Thymus (tissue), 14 donors: Measurements from ENCODE around the gene ATP6V1G1. TPM values are rescaled to one million over a fixed set of nuclear protein-coding genes. Genes with fewer than 3 reads are reported as not detected.
A peak's percentile ranks its signal among the peaks of the same experiment; 100 is the strongest.

ENCODE experiments used
- DNase-seq, 9 donors: peaks; one replicate each; pipeline ENCODE4 v3.0.0-alpha.2; 2013; ENCODE audit warnings: low spot score in 9 of 9, low read depth in 6 of 9, missing footprints in 1 of 9
- H3K27ac ChIP-seq, 2 donors: one replicate each; pipeline ENCODE4 v1.5.1; 2013; ENCODE audit warnings: control low read depth in 1 of 2, low read depth in 1 of 2, low read length in 1 of 2, mild to moderate bottlenecking in 1 of 2, moderate library complexity in 1 of 2
- H3K27me3 ChIP-seq, 2 donors: one replicate each; pipeline ENCODE4 v1.5.1; 2013; ENCODE audit warnings: low read length in 1 of 2; ENCODE audit not compliant: control insufficient read depth in 2 of 2, insufficient read depth in 1 of 2
- H3K36me3 ChIP-seq, 2 donors: one replicate each; pipeline ENCODE4 v1.5.1; 2013; ENCODE audit warnings: low read length in 1 of 2, mild to moderate bottlenecking in 1 of 2, moderate library complexity in 1 of 2; ENCODE audit not compliant: control insufficient read depth in 2 of 2, insufficient read depth in 2 of 2
- H3K4me1 ChIP-seq, 2 donors: one replicate each; pipeline ENCODE4 v1.5.1; 2013; ENCODE audit warnings: low read length in 2 of 2; ENCODE audit not compliant: control insufficient read depth in 2 of 2, insufficient read depth in 2 of 2
- H3K4me3 ChIP-seq, 2 donors: one replicate each; pipeline ENCODE4 v1.5.1; 2013; ENCODE audit warnings: low read length in 2 of 2, control low read depth in 1 of 2, mild to moderate bottlenecking in 1 of 2
- H3K9me3 ChIP-seq, 2 donors: one replicate each; pipeline ENCODE4 v1.5.1; 2013; ENCODE audit warnings: low read length in 1 of 2, mild to moderate bottlenecking in 1 of 2; ENCODE audit not compliant: control insufficient read depth in 2 of 2, insufficient read depth in 1 of 2
- WGBS: extraction: QIAGEN DNeasy Blood & Tissue Kit; methylation state at CpG from one replicate; pipeline ENCODE4 v1.1.7; 2013; 5-methylcytosine and 5-hydroxymethylcytosine counted together
- long read RNA-seq, 10 donors: transcript quantifications; one replicate each; lab custom pipeline, GENCODE V29; 2026
- polyA plus RNA-seq: library from polyadenylated mRNA; stranded (reverse); fragments of 200-250 nt; gene quantifications from one replicate; pipeline ENCODE4 v1.2.3, GENCODE V29; 2013
- total RNA-seq: library from RNA; stranded (reverse); fragments of 120-200 nt; gene quantifications from one replicate; pipeline ENCODE4 v1.2.4, GENCODE V29; 2013
- donor health status: healthy.

Gene ATP6V1G1, protein sequence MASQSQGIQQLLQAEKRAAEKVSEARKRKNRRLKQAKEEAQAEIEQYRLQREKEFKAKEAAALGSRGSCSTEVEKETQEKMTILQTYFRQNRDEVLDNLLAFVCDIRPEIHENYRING
- 168 TPM for total RNA-seq
- 222 TPM for polyA plus RNA-seq
- long read RNA-seq, donor 1, transcript ATP6V1G1-201 (3 exons, 1,080 nt), result major isoform, 21 of 21 reads
- long read RNA-seq, donor 1, partial matches to known transcripts, result 0 of 21 reads
- long read RNA-seq, donor 1, other reads (novel, unspliced or antisense), result 0 of 21 reads
- long read RNA-seq, donor 2, result 0 reads
- long read RNA-seq, donor 3, transcript ATP6V1G1-201 (3 exons, 1,080 nt), result major isoform, 351 of 420 reads
- long read RNA-seq, donor 3, partial matches to known transcripts, result 69 of 420 reads
- long read RNA-seq, donor 3, other reads (novel, unspliced or antisense), result 0 of 420 reads
- long read RNA-seq, donor 4, transcript ATP6V1G1-201 (3 exons, 1,080 nt), result major isoform, 102 of 102 reads
- long read RNA-seq, donor 4, partial matches to known transcripts, result 0 of 102 reads
- long read RNA-seq, donor 4, other reads (novel, unspliced or antisense), result 0 of 102 reads
- long read RNA-seq, donor 5, transcript ATP6V1G1-201 (3 exons, 1,080 nt), result major isoform, 367 of 420 reads
- long read RNA-seq, donor 5, partial matches to known transcripts, result 53 of 420 reads
- long read RNA-seq, donor 5, other reads (novel, unspliced or antisense), result 0 of 420 reads
- long read RNA-seq, donor 6, transcript ATP6V1G1-201 (3 exons, 1,080 nt), result major isoform, 143 of 152 reads
- long read RNA-seq, donor 6, partial matches to known transcripts, result 9 of 152 reads
- long read RNA-seq, donor 6, other reads (novel, unspliced or antisense), result 0 of 152 reads
- long read RNA-seq, donor 7, transcript ATP6V1G1-201 (3 exons, 1,080 nt), result major isoform, 226 of 226 reads
- long read RNA-seq, donor 7, partial matches to known transcripts, result 0 of 226 reads
- long read RNA-seq, donor 7, other reads (novel, unspliced or antisense), result 0 of 226 reads
- long read RNA-seq, donor 8, transcript ATP6V1G1-201 (3 exons, 1,080 nt), result major isoform, 66 of 66 reads
- long read RNA-seq, donor 8, partial matches to known transcripts, result 0 of 66 reads
- long read RNA-seq, donor 8, other reads (novel, unspliced or antisense), result 0 of 66 reads
- long read RNA-seq, donor 9, transcript ATP6V1G1-201 (3 exons, 1,080 nt), result major isoform, 114 of 114 reads
- long read RNA-seq, donor 9, partial matches to known transcripts, result 0 of 114 reads
- long read RNA-seq, donor 9, other reads (novel, unspliced or antisense), result 0 of 114 reads
- long read RNA-seq, donor 10, transcript ATP6V1G1-201 (3 exons, 1,080 nt), result major isoform, 173 of 196 reads
- long read RNA-seq, donor 10, partial matches to known transcripts, result 23 of 196 reads
- long read RNA-seq, donor 10, other reads (novel, unspliced or antisense), result 0 of 196 reads

GRCh38 chr9:114587345-114588202 lies at the start of gene ATP6V1G1:
TSS of gene ATP6V1G1 (plus strand) at chr9:114587769. CDS start at chr9:114587839, 70 bp downstream.
- H3K4me1 ChIP-seq, result peaks cover 29 to 30% of the 10 kb centered on the region in 2 donors

DNA sequence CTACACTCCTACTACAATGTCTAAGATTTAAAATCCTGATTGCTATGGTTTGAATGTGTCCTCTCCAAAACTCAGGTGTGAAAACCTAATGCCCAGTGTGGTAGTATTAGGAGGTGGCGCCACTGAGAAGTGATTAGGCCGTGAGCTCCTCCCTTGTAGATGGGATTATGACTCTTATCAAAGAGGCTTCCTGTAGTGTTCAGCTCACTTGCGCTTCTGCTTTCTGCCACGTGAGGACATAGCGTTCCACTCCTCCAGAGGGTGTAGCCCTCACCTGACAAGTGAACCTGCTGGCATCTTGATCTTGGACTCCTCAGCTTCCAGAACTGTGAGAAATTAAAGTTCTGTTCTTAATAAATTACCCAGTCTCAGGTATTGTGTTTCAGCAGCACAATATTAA lies 49.3 kb upstream of the ATP6V1G1 start:
- Histone ChIP-seq H3K9me3 (no peaks in the 10 kb centered on the region), H3K4me3 (no peak overlapping the region), H3K36me3 (no peaks in the 10 kb centered on the region), H3K27ac (peak overlapping the region in 1 of 2 donors; percentile 58), H3K4me1 (peaks cover 3 to 25% of the 10 kb centered on the region in 2 donors), H3K27me3 (peaks cover 0 to 8% of the 10 kb centered on the region in 2 donors)
- 57% methylated on average over 5 of the region's 5 CpGs for WGBS
- DNase-seq, result peak in 5 of 9 donors; percentile 14 to 66 (median 42)

More at GRCh38 chr9:114587345-114588202, at the start of gene ATP6V1G1:
- peak within 1 kb of the TSS; percentile 84 to 91 for H3K27ac ChIP-seq
- H3K27me3 ChIP-seq, result no peaks in the 10 kb centered on the region
- H3K4me3 ChIP-seq, result peak within 1 kb of the TSS; percentile 84 to 99
- no peaks in the 10 kb centered on the region for H3K9me3 ChIP-seq
- H3K36me3 ChIP-seq, result peaks cover under 1% of the 10 kb centered on the region in 2 donors
- peak; percentile 94 to 99 (median 97) for DNase-seq
- WGBS, result under 1% methylated on average over 52 of the region's 52 CpGs

GRCh38 chr9:114539701-114540380 lies 47.7 kb upstream of the ATP6V1G1 start:
- Histone ChIP-seq H3K36me3 (no peaks in the 10 kb centered on the region), H3K9me3 (no peaks in the 10 kb centered on the region), H3K27me3 (peaks cover 0 to 5% of the 10 kb centered on the region in 2 donors), H3K4me3 (no peak overlapping the region), H3K27ac (peak overlapping the region in 1 of 2 donors; percentile 91), H3K4me1 (peaks cover 3 to 25% of the 10 kb centered on the region in 2 donors)
- WGBS, result 60% methylated on average over 9 of the region's 9 CpGs
- DNase-seq, result peak in 8 of 9 donors; percentile 24 to 81 (median 55)

- 85% methylated on average over 5 of the region's 5 CpGs for WGBS
- Histone ChIP-seq H3K27me3 (peaks cover 0 to 9% of the 10 kb centered on the region in 2 donors), H3K4me1 (peaks cover 0 to 8% of the 10 kb centered on the region in 2 donors), H3K9me3 (peaks cover 0 to 2% of the 10 kb centered on the region in 2 donors), H3K36me3 (no peaks in the 10 kb centered on the region), H3K4me3 (no peak overlapping the region), H3K27ac (no peak overlapping the region)
- DNase-seq, result no peak
These were observed 42.5 kb upstream of the ATP6V1G1 start for GRCh38 chr9:114545055-114545454.

DNA sequence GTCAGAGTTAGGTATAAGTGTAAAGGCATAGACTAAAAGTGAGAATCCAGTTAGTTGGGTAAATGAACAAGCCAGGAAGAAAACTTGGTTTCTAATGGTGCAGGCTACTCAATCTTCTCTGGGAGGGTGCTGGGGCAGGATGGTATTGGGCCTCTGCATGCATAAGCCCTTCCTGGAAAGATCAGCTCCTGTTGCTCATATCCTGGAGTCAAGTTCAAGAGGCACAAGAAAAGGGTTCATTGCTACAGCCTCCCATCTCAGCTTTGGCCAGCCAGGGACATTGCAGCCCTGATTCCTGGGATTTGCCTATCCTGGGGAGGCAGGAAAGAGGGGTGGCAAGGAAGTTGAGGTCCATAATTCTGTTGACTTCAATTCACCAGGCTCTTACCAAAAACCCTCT lies 40.7 kb upstream of the ATP6V1G1 start:
- Histone ChIP-seq H3K9me3 (peaks cover 0 to 2% of the 10 kb centered on the region in 2 donors), H3K36me3 (no peaks in the 10 kb centered on the region), H3K27ac (no peak overlapping the region), H3K27me3 (peaks cover 0 to 14% of the 10 kb centered on the region in 2 donors), H3K4me1 (no peaks in the 10 kb centered on the region), H3K4me3 (no peak overlapping the region)
- DNase-seq, result no peak

DNA sequence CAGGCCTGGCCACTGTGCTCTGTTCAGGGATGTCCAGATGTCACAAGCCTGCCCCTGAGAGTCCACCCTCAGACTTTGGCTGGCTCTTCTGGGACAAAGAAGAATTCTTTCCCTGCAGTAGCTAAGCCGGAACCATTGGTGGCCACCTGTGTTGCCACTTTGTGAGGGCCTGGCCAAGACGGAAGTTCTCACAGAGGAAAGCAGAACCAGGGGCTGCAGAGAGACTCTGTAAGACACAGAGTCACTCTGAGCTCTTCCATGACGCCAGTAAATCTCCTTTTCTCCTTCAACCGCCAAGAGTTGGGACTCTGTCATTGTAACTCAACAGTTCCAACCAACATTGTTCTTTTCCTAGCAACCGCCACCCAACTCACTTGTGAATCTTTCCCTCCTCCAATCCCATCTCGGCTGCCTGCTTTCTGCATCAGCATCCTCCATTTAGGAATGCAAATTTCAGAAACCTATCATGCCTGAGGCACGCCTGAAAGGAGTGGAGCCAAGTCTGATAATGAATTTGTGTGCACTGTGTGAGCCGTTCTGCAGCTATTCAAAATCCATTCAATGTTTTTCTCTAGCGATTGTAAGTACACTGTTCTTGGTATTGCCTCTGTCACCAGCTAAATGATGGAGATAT lies 37.8 kb upstream of the ATP6V1G1 start:
- no peaks in the 10 kb centered on the region for H3K36me3 ChIP-seq
- no peaks in the 10 kb centered on the region for H3K4me1 ChIP-seq
- no peak overlapping the region for H3K4me3 ChIP-seq
- H3K27ac ChIP-seq, result no peak overlapping the region
- peaks cover 0 to 14% of the 10 kb centered on the region in 2 donors for H3K27me3 ChIP-seq
- 76% methylated on average over 9 of the region's 9 CpGs for WGBS
- DNase-seq, result no peak
- H3K9me3 ChIP-seq, result peaks cover 0 to 2% of the 10 kb centered on the region in 2 donors
